Endothelial cell of umbilical vein (primary cell): Measurements from ENCODE around the gene CDK10. TPM values are rescaled to one million over a fixed set of nuclear protein-coding genes. Genes with fewer than 3 reads are reported as not detected.

Experiments used
- BruUV-seq: library from RNA; stranded (reverse); fragments of 400-500 nt; replicated peaks from 2 replicates; lab custom pipeline; 2021; lab: Mats Ljungman, UMichigan
- CTCF ChIA-PET: fragments of 300-600, 350-600 bp; sonication (Branson Sonifier 250); formaldehyde crosslinking; loops from one replicate; lab custom pipeline; 2021; ENCODE audit warnings: antibody characterized with exemption, inconsistent platforms; lab: Charles Lee
- POLR2A ChIA-PET: fragments of 300-600, 350-600 bp; sonication (Branson Sonifier 250); formaldehyde crosslinking; loops from one replicate; lab custom pipeline; 2021; ENCODE audit warnings: antibody characterized with exemption, inconsistent platforms; lab: Charles Lee
- DNase-seq: peaks from one replicate; pipeline ENCODE4 v3.0.0-alpha.2; 2011; ENCODE audit warnings: low read depth, low spot score
- FAIRE-seq: peaks from 2 replicates; lab custom pipeline; 2011; peaks lifted over from hg19 to GRCh38; lab: Jason Lieb, UNC
- H2AFZ ChIP-seq: 2 replicates; pipeline ENCODE4 v1.6.0; 2012; ENCODE audit warnings: low read depth, low read length, control low read depth, inconsistent platforms
- H3K27ac ChIP-seq: 2 replicates; pipeline ENCODE4 v1.5.1; 2011; ENCODE audit warnings: low read depth, mild to moderate bottlenecking, control low read depth, low read length, moderate library complexity; ENCODE audit not compliant: insufficient read depth
- H3K27me3 ChIP-seq, 2 experiments: 2 replicates each; pipeline versions ENCODE4 v1.6.0 to v1.6.1; 2011; ENCODE audit warnings: low read length in 2 of 2, mixed read lengths in 1 of 2; ENCODE audit not compliant: control insufficient read depth in 2 of 2, insufficient read depth in 2 of 2
- H3K36me3 ChIP-seq, 2 experiments: 2 replicates in 1 of 2; 3 replicates in 1 of 2; pipeline ENCODE4 v1.5.1; 2011; ENCODE audit warnings: low read length in 2 of 2, mild to moderate bottlenecking in 1 of 2, moderate library complexity in 1 of 2; ENCODE audit not compliant: control insufficient read depth in 2 of 2, insufficient read depth in 2 of 2; ENCODE audit errors: extremely low read depth in 1 of 2
- H3K4me1 ChIP-seq: 3 replicates; pipeline ENCODE4 v1.5.1; 2011; ENCODE audit warnings: mild to moderate bottlenecking, low read length; ENCODE audit not compliant: control insufficient read depth, insufficient read depth; ENCODE audit errors: extremely low read depth
- H3K4me2 ChIP-seq: 2 replicates; pipeline ENCODE4 v1.6.1; 2011; ENCODE audit warnings: low read length, control low read depth, mixed read lengths; ENCODE audit not compliant: insufficient read depth
- H3K4me3 ChIP-seq, 3 experiments: fragments of 200-600 bp in 1 of 3; sonication (generic), shearing (Covaris generic) in 1 of 3; replicated peaks in 1 of 3; 2 replicates each; pipeline ENCODE4 v1.5.1; 2011 to 2016; ENCODE audit warnings: control low read depth in 3 of 3, low read length in 3 of 3, mild to moderate bottlenecking in 2 of 3, inconsistent platforms in 1 of 3, low read depth in 1 of 3, moderate library complexity in 1 of 3; ENCODE audit not compliant: insufficient read depth in 1 of 3
- H3K79me2 ChIP-seq: 2 replicates; pipeline ENCODE4 v1.6.0; 2012; ENCODE audit warnings: low read length, inconsistent platforms; ENCODE audit not compliant: control insufficient read depth, insufficient read depth
- H3K9ac ChIP-seq: replicated peaks from 2 replicates; pipeline ENCODE3; 2011; ENCODE audit warnings: low read length, control low read depth; ENCODE audit not compliant: insufficient read depth; ENCODE audit errors: extremely low read depth
- H3K9me1 ChIP-seq: replicated peaks from 3 replicates; pipeline ENCODE4 v1.6.0; 2011; ENCODE audit warnings: mild to moderate bottlenecking, low read length; ENCODE audit not compliant: control insufficient read depth, insufficient read depth; ENCODE audit errors: extremely low read depth
- H3K9me3 ChIP-seq: replicated peaks from 2 replicates; pipeline ENCODE4 v1.5.1; 2012; ENCODE audit warnings: low read length, inconsistent platforms; ENCODE audit not compliant: control insufficient read depth, insufficient read depth
- H4K20me1 ChIP-seq: replicated peaks from 2 replicates; pipeline ENCODE3; 2011; ENCODE audit warnings: mild to moderate bottlenecking, low read length; ENCODE audit not compliant: control insufficient read depth, insufficient read depth; ENCODE audit errors: extremely low read depth
- EZH2 ChIP-seq: IDR thresholded peaks from 2 replicates; pipeline ENCODE4 v1.6.1; 2012; ENCODE audit warnings: borderline replicate concordance, low read depth, mild to moderate bottlenecking, moderate library complexity, low read length, inconsistent platforms; ENCODE audit not compliant: severe bottlenecking
- FOS ChIP-seq: IDR thresholded peaks from 2 replicates; pipeline ENCODE4 v1.6.1; 2011; ENCODE audit warnings: mild to moderate bottlenecking, low read length, moderate library complexity, borderline replicate concordance; ENCODE audit not compliant: insufficient read depth
- GATA2 ChIP-seq: IDR thresholded peaks from 2 replicates; pipeline ENCODE4 v1.7.0; 2011; ENCODE audit warnings: low read depth, mild to moderate bottlenecking, moderate library complexity, mixed read lengths, low read length; ENCODE audit not compliant: insufficient read length, insufficient read depth
- JUN ChIP-seq: IDR thresholded peaks from 2 replicates; pipeline ENCODE4 v1.6.1; 2011; ENCODE audit warnings: borderline replicate concordance, low read depth; ENCODE audit not compliant: insufficient read length, insufficient read depth
- MYC ChIP-seq: IDR thresholded peaks from one replicate; pipeline ENCODE4 v1.6.1; 2011; ENCODE audit warnings: mild to moderate bottlenecking, low read depth, low read length
- POLR2A ChIP-seq: IDR thresholded peaks from 2 replicates; pipeline ENCODE4 v1.6.1; 2012; ENCODE audit warnings: low read depth, mild to moderate bottlenecking, control low read depth, low read length
- POLR2AphosphoS5 ChIP-seq: IDR thresholded peaks from 2 replicates; pipeline ENCODE4 v1.6.1; 2012; ENCODE audit warnings: low read depth, mild to moderate bottlenecking, control low read depth, low read length, moderate library complexity; ENCODE audit not compliant: insufficient read depth
- dilution Hi-C: fragments of 300-500 bp; cut with MboI; formaldehyde crosslinking; loops from one replicate; pipeline ENCODE4 v1.15.0; 2019; ENCODE audit warnings: low sequenced_read_pairs; ENCODE audit not compliant: extremely low pct_ligation_motif_present
- intact Hi-C: fragments of 100-400 bp; cut with micrococcal nuclease; formaldehyde crosslinking; loops from one replicate; pipeline ENCODE4 v1.10.0; 2022
- polyA plus RNA-seq, 4 experiments: library from polyadenylated mRNA; depleted of rRNA in 3 of 4; stranded (reverse) in 3 of 4; unstranded in 1 of 4; fragments of >200 nt; gene quantifications; 2 replicates each; pipeline versions ENCODE4 v1.2.1 to v1.2.3, GENCODE V29; 2011 to 2012; ENCODE audit warnings: missing spikeins in 1 of 4
- total RNA-seq: library from RNA; stranded (reverse); gene quantifications from 2 replicates; pipeline ENCODE4 v1.2.3, GENCODE V29; 2021
- TF ChIP-seq, protein P1 (sequence below), 2 donors: IDR thresholded peaks; 1 replicate in 1 of 2; 2 replicates in 1 of 2; pipeline ENCODE4 v1.5.1; 2011; ENCODE audit warnings: low read length in 2 of 2, mild to moderate bottlenecking in 2 of 2, moderate library complexity in 2 of 2, control low read depth in 1 of 2, inconsistent platforms in 1 of 2, low read depth in 1 of 2; ENCODE audit not compliant: insufficient read depth in 1 of 2; ENCODE audit errors: extremely low read depth in 1 of 2
- TF ChIP-seq, protein P2 (sequence below): IDR thresholded peaks from 2 replicates; pipeline ENCODE4 v1.6.1; 2011; ENCODE audit not compliant: insufficient read depth, insufficient read length

CDK10 gene
- total and polyA plus RNA-seq, 2 donors (not counting 3 experiments of a cell fraction or from before 2014, with no cell fraction given): 74.5 to 99.9 TPM

DNA sequence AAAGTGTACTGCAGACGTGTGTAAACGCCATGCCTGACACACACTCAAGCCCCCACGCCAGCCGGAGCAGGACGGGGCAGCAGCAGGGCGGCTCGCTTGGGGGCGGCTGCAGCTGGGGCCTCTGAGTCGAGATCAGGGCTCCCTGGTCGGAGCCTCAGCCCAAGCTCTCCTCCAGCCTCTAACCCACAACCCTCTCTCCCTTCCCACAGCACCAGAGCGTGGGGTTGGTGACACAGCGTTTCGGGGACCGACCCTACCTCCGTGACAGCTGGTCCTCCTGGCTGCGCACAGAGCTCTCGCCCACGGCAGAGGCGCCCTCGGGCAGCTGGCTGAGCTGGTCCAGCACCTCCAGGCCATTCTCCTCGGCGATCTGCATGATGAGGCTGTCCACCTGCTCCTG, 40.2 kb upstream of the CDK10 start:
- POLR2A ChIA-PET: no interaction called here
- Histone ChIP-seq H3K27me3 (no peaks in the 10 kb centered on the region), H2AFZ (no peak overlapping the region), H3K4me2 (no peak overlapping the region), H3K36me3 (peaks cover 4 to 31% of the 10 kb centered on the region in 2 experiments), H3K9me3 (no peaks in the 10 kb centered on the region), H3K79me2 (no peaks in the 10 kb centered on the region), H3K9ac (no peak overlapping the region), H3K27ac (no peak overlapping the region), H3K4me3 (no peak overlapping the region), H3K9me1 (no peaks in the 10 kb centered on the region), H4K20me1 (no peaks in the 10 kb centered on the region), H3K4me1 (no peaks in the 10 kb centered on the region)
- TF ChIP-seq GATA2 (no peak), POLR2AphosphoS5 (no peak)
- TF ChIP-seq, protein P1, sequence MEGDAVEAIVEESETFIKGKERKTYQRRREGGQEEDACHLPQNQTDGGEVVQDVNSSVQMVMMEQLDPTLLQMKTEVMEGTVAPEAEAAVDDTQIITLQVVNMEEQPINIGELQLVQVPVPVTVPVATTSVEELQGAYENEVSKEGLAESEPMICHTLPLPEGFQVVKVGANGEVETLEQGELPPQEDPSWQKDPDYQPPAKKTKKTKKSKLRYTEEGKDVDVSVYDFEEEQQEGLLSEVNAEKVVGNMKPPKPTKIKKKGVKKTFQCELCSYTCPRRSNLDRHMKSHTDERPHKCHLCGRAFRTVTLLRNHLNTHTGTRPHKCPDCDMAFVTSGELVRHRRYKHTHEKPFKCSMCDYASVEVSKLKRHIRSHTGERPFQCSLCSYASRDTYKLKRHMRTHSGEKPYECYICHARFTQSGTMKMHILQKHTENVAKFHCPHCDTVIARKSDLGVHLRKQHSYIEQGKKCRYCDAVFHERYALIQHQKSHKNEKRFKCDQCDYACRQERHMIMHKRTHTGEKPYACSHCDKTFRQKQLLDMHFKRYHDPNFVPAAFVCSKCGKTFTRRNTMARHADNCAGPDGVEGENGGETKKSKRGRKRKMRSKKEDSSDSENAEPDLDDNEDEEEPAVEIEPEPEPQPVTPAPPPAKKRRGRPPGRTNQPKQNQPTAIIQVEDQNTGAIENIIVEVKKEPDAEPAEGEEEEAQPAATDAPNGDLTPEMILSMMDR (IDR thresholded peaks at IDR 0.05; ENCODE audit: extremely low read depth in 1 of 2, insufficient read depth in 1 of 2, low read depth in 1 of 2, low read length in 2 of 2): no peak
- BruUV-seq: no TSS peak
- CTCF ChIA-PET: no interaction called here
- FAIRE-seq (no peak), DNase-seq (no peak)
- dilution Hi-C loops (no loop called here), intact Hi-C loops (no loop called here)

DNA sequence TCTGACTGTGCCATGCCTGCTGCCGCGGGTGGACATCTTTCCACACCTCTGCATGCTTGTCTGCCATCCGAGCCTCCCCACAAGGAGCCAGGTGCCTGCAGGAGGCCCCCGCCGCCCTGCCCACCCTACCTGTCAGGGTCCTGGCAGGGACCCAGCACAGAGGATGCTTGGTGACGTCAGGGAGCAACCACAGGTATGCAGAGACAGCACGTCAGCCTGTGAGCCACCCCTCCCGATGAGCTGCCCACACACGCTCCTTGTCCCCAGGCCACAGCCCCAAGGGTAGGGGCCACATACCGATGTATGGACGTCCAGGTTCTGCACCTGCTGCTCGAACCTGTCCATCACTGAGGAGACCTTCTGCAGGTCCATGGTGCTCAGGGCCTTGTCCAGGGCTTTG, 39.6 kb upstream of the CDK10 start:
- no peak overlapping the region for H3K9ac ChIP-seq
- no peak for FAIRE-seq
- BruUV-seq: no TSS peak
- H2AFZ ChIP-seq: no peak overlapping the region
- no peak overlapping the region for H3K4me2 ChIP-seq
- H4K20me1 ChIP-seq: no peaks in the 10 kb centered on the region
- intact Hi-C loops: no loop called here
- DNase-seq: no peak
- ChIA-PET POLR2A (no interaction called here), CTCF (interaction anchor here (0.9 kb wide), 1 partner anchor 90 kb away, joined by 5 read pairs; no protein-coding TSS in a partner anchor)
- no peaks in the 10 kb centered on the region for H3K4me1 ChIP-seq
- no peaks in the 10 kb centered on the region for H3K9me3 ChIP-seq
- no peak overlapping the region for H3K27ac ChIP-seq
- peaks cover under 1% of the 10 kb centered on the region for H3K79me2 ChIP-seq
- H3K4me3 ChIP-seq: no peak overlapping the region
- H3K36me3 ChIP-seq: peaks cover 4 to 36% of the 10 kb centered on the region in 2 experiments
- H3K27me3 ChIP-seq: no peaks in the 10 kb centered on the region
- H3K9me1 ChIP-seq: no peaks in the 10 kb centered on the region
- TF ChIP-seq POLR2AphosphoS5 (no peak), EZH2 (no peak), FOS (no peak), GATA2 (no peak), JUN (no peak), POLR2A (no peak), MYC (no peak)
- TF ChIP-seq, protein P1 (IDR thresholded peaks at IDR 0.05; ENCODE audit: extremely low read depth in 1 of 2, insufficient read depth in 1 of 2, low read depth in 1 of 2, low read length in 2 of 2): no peak
- TF ChIP-seq, protein P2, sequence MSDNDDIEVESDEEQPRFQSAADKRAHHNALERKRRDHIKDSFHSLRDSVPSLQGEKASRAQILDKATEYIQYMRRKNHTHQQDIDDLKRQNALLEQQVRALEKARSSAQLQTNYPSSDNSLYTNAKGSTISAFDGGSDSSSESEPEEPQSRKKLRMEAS: no peak
- dilution Hi-C loops: no loop called here
